LNCaP clone FGC (cell line): ENCODE results near the gene SWAP70.

Source experiments
- DNase-seq: peaks from one replicate; pipeline ENCODE4 v3.0.0-alpha.2; 2011; ENCODE audit warnings: low read depth
- H3K4me3 ChIP-seq: 2 replicates; pipeline ENCODE4 v1.5.1; 2011; ENCODE audit warnings: mild to moderate bottlenecking, low read depth, low read length, control low read depth
- CTCF ChIP-seq: IDR thresholded peaks from 2 replicates; pipeline ENCODE4 v1.5.1; 2012; ENCODE audit warnings: mild to moderate bottlenecking; ENCODE audit not compliant: control insufficient read depth, insufficient read depth; ENCODE audit errors: extremely low read depth

The SWAP70 gene

GRCh38 chr11:9728058-9728457, 64.2 kb downstream of the SWAP70 start:
- H3K4me3 ChIP-seq: no peak overlapping the region
- no peak for DNase-seq
- no peak for TF ChIP-seq CTCF

DNA sequence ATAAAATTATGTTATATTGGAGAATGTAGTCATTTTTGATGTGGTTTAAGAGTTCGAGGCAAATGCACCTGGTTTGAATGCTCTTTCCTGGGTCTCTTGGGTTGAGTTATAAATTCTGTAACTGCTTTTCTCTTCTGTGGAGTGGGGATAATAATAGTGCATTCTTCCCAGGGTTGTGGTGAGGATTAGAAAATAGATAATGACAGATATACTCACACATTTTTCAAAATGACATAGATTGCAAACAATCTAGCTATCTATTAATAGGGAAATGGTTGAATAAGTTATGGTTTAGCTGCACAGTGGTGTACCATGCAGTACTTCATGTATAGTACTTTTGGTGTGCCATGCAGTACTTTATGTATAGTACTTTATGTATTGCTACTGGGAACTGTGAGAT, 67.4 kb downstream of the SWAP70 start:
- no peak for DNase-seq
- TF ChIP-seq CTCF: no peak
- no peak overlapping the region for H3K4me3 ChIP-seq

- no peak overlapping the region for H3K4me3 ChIP-seq
- DNase-seq: no peak
- no peak for TF ChIP-seq CTCF
Measured at GRCh38 chr11:9732453-9732852, 68.6 kb downstream of the SWAP70 start.

- no peak for TF ChIP-seq CTCF
- no peak for DNase-seq
Measured at GRCh38 chr11:9733212-9733611, 69.3 kb downstream of the SWAP70 start.

DNA sequence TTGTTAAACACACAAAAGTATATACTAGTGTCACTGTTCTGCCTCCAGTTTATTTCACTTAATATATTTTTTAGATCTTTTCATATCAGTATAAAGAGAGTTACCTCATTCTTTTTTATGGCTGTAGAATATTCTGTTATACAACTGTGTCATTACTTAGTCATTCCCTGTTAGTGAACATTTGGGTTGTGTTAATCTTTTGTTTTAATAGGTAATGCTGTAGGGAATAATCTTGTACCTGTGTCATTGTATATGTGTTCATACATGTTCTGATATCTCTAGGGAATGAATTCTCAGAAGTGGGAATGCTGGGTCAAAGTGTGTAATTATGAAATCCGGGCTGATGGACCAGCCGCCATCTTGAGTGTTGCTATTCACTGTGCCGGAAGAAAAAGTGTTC, 71.4 kb downstream of the SWAP70 start:
- no peak overlapping the region for H3K4me3 ChIP-seq
- TF ChIP-seq CTCF: no peak
- no peak for DNase-seq

More at GRCh38 chr11:9733212-9733611, 69.3 kb downstream of the SWAP70 start:
- no peak overlapping the region for H3K4me3 ChIP-seq

- TF ChIP-seq CTCF: no peak
- DNase-seq: no peak
- no peak overlapping the region for H3K4me3 ChIP-seq
Measured at GRCh38 chr11:9735919-9736318, 72.0 kb downstream of the SWAP70 start.

- H3K4me3 ChIP-seq: no peak overlapping the region
- no peak for TF ChIP-seq CTCF
- DNase-seq: no peak
Measured at GRCh38 chr11:9736365-9736764, 72.5 kb downstream of the SWAP70 start.
